ENCODE data around the gene KLHDC7B.

Gene KLHDC7B

DNA sequence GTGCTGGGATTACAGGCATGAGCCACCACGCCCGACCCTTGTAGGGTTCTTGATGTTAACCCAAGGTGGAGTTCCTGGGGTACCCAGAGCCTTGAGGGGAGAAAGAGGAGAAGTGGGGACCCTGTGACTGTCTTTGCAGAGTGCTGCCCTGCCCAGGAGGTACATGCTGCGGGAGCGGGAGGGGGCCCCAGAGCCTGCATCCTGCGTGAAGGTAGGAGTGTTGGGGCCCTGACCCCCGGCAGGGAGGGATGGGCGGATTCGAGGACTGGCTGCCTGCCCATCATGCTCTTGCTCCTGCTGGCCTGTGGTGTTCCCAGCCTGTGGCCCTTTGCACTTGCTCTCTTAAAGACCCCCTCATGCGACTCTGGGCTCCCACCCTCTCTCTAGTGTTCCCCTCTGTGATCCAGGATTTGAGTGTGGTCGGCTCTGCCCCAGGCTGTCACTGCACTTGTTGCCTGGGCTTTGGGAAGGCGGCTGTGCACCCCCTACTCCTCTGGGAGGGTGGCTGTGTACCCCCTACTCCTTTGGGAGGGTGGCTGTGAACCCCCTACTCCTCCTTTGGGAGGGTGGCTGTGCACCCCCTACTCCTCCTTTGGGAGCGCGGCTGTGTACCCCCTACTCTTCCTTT, 24.8 kb upstream of the KLHDC7B start:
- no peak overlapping the region for H3K4me3 ChIP-seq (replicated peaks; ENCODE audit: low read depth, low read length)
- peaks cover 48% of the 10 kb centered on the region for H3K36me3 ChIP-seq (ENCODE audit: control insufficient read depth, insufficient read depth, low read length)
- DNase-seq (ENCODE audit: extremely low read depth, insufficient read length) = no peak
- no peaks in the 10 kb centered on the region for H3K27me3 ChIP-seq (replicated peaks; ENCODE audit: control insufficient read depth, insufficient read depth, low read length)
- TF ChIP-seq, protein P1, sequence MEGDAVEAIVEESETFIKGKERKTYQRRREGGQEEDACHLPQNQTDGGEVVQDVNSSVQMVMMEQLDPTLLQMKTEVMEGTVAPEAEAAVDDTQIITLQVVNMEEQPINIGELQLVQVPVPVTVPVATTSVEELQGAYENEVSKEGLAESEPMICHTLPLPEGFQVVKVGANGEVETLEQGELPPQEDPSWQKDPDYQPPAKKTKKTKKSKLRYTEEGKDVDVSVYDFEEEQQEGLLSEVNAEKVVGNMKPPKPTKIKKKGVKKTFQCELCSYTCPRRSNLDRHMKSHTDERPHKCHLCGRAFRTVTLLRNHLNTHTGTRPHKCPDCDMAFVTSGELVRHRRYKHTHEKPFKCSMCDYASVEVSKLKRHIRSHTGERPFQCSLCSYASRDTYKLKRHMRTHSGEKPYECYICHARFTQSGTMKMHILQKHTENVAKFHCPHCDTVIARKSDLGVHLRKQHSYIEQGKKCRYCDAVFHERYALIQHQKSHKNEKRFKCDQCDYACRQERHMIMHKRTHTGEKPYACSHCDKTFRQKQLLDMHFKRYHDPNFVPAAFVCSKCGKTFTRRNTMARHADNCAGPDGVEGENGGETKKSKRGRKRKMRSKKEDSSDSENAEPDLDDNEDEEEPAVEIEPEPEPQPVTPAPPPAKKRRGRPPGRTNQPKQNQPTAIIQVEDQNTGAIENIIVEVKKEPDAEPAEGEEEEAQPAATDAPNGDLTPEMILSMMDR (IDR thresholded peaks at IDR 0.05; ENCODE audit: insufficient read depth, low read length, poor library complexity, severe bottlenecking) = no peak

GRCh38 chr22:50521710-50522109, 24.0 kb upstream of the KLHDC7B start:
- DNase-seq (ENCODE audit: extremely low read depth, insufficient read length) = no peak
- H3K27me3 ChIP-seq (replicated peaks; ENCODE audit: control insufficient read depth, insufficient read depth, low read length) = no peaks in the 10 kb centered on the region
- H3K4me3 ChIP-seq (replicated peaks; ENCODE audit: low read depth, low read length) = no peak overlapping the region
- peaks cover 46% of the 10 kb centered on the region for H3K36me3 ChIP-seq (ENCODE audit: control insufficient read depth, insufficient read depth, low read length)
- TF ChIP-seq, protein P1 (IDR thresholded peaks at IDR 0.05; ENCODE audit: insufficient read depth, low read length, poor library complexity, severe bottlenecking) = no peak

DNA sequence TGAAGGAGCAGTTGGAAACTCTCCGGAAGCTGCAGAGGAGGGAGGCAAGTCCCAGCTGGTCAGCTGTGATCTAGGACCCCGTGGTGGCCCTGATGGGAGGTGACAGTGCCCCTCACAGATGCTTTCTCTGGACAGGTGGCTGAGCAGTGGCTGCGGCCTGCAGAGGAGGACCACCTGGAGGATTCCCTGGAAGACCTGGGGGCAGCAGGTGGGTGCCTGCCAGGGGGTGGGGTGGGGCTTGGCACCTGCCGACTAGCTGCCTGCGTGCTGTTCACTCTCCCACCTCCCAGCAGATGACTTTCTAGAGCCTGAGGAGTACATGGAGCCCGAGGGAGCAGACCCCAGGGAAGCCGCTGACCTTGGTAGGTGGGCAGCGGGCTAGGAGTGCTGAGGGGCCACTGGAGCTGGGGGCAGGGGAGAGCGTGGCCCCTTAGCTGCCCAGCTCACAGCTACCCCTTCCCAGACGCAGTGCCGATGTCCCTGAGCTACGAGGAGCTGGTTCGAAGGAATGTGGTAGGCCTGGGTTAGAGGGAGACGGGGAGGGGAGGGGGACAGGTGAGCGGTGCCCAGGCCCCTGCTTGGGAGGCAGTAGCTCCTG, 23.4 kb upstream of the KLHDC7B start:
- peaks cover 46% of the 10 kb centered on the region for H3K36me3 ChIP-seq (ENCODE audit: control insufficient read depth, insufficient read depth, low read length)
- H3K4me3 ChIP-seq (replicated peaks; ENCODE audit: low read depth, low read length) = no peak overlapping the region
- no peak for DNase-seq (ENCODE audit: extremely low read depth, insufficient read length)
- no peaks in the 10 kb centered on the region for H3K27me3 ChIP-seq (replicated peaks; ENCODE audit: control insufficient read depth, insufficient read depth, low read length)
- TF ChIP-seq, protein P1 (IDR thresholded peaks at IDR 0.05; ENCODE audit: insufficient read depth, low read length, poor library complexity, severe bottlenecking) = no peak

- Histone ChIP-seq H3K4me3 (replicated peaks; ENCODE audit: low read depth, low read length) (no peak overlapping the region), H3K36me3 (ENCODE audit: control insufficient read depth, insufficient read depth, low read length) (peaks cover 44% of the 10 kb centered on the region), H3K27me3 (replicated peaks; ENCODE audit: control insufficient read depth, insufficient read depth, low read length) (no peaks in the 10 kb centered on the region)
- TF ChIP-seq, protein P1 (IDR thresholded peaks at IDR 0.05; ENCODE audit: insufficient read depth, low read length, poor library complexity, severe bottlenecking) = no peak
- DNase-seq (ENCODE audit: extremely low read depth, insufficient read length) = no peak
Measured at GRCh38 chr22:50522806-50523438, 22.8 kb upstream of the KLHDC7B start.

- no peak for DNase-seq (ENCODE audit: extremely low read depth, insufficient read length)
- TF ChIP-seq, protein P1 (IDR thresholded peaks at IDR 0.05; ENCODE audit: insufficient read depth, low read length, poor library complexity, severe bottlenecking) = no peak
- Histone ChIP-seq H3K27me3 (replicated peaks; ENCODE audit: control insufficient read depth, insufficient read depth, low read length) (no peaks in the 10 kb centered on the region), H3K4me3 (replicated peaks; ENCODE audit: low read depth, low read length) (no peak overlapping the region), H3K36me3 (ENCODE audit: control insufficient read depth, insufficient read depth, low read length) (peaks cover 39% of the 10 kb centered on the region)
Measured at GRCh38 chr22:50523458-50523805, 22.3 kb upstream of the KLHDC7B start.
